Measurements from ENCODE around the gene ARMC2. TPM values are rescaled to one million over a fixed set of nuclear protein-coding genes. Genes with fewer than 3 reads are reported as not detected.
A peak's percentile ranks its signal among the peaks of the same experiment; 100 is the strongest.

ARMC2 gene
- total RNA-seq, 1 donor from 2014 or later: 0.26 TPM

- FAIRE-seq: no peak
- TF ChIP-seq CTCF (IDR thresholded peaks at IDR 0.05; ENCODE audit: insufficient read depth, low read length, severe bottlenecking): no peak
Observed at GRCh38 chr6:108801366-108801765, 46.9 kb upstream of the ARMC2 start.

GRCh38 chr6:108803982-108804490, 44.2 kb upstream of the ARMC2 start:
- Histone ChIP-seq H3K36me3 (ENCODE audit: control insufficient read depth, insufficient read depth, low read length) (no peaks in the 10 kb centered on the region), H3K27me3 (ENCODE audit: control insufficient read depth, insufficient read depth, low read length) (no peaks in the 10 kb centered on the region), H3K4me3 (ENCODE audit: low read depth, low read length) (no peak overlapping the region)
- FAIRE-seq (peak; percentile 83), DNase-seq (ENCODE audit: low read depth) (no peak)
- no peak for TF ChIP-seq CTCF (IDR thresholded peaks at IDR 0.05; ENCODE audit: insufficient read depth, low read length, severe bottlenecking)

More at GRCh38 chr6:108801366-108801765, 46.9 kb upstream of the ARMC2 start:
- H3K36me3 ChIP-seq (ENCODE audit: control insufficient read depth, insufficient read depth, low read length): no peaks in the 10 kb centered on the region
- DNase-seq (ENCODE audit: low read depth): no peak
- no peak overlapping the region for H3K4me3 ChIP-seq (ENCODE audit: low read depth, low read length)
- H3K27me3 ChIP-seq (ENCODE audit: control insufficient read depth, insufficient read depth, low read length): no peaks in the 10 kb centered on the region

GRCh38 chr6:108804956-108805355, 43.3 kb upstream of the ARMC2 start:
- Histone ChIP-seq H3K27me3 (ENCODE audit: control insufficient read depth, insufficient read depth, low read length) (no peaks in the 10 kb centered on the region), H3K4me3 (ENCODE audit: low read depth, low read length) (no peak overlapping the region), H3K36me3 (ENCODE audit: control insufficient read depth, insufficient read depth, low read length) (no peaks in the 10 kb centered on the region)
- DNase-seq (ENCODE audit: low read depth) (no peak), FAIRE-seq (peak; percentile 68)
- no peak for TF ChIP-seq CTCF (IDR thresholded peaks at IDR 0.05; ENCODE audit: insufficient read depth, low read length, severe bottlenecking)

- FAIRE-seq (no peak), DNase-seq (ENCODE audit: low read depth) (no peak)
- Histone ChIP-seq H3K36me3 (ENCODE audit: control insufficient read depth, insufficient read depth, low read length) (no peaks in the 10 kb centered on the region), H3K27me3 (ENCODE audit: control insufficient read depth, insufficient read depth, low read length) (no peaks in the 10 kb centered on the region), H3K4me3 (ENCODE audit: low read depth, low read length) (no peak overlapping the region)
- TF ChIP-seq CTCF (IDR thresholded peaks at IDR 0.05; ENCODE audit: insufficient read depth, low read length, severe bottlenecking): no peak
Observed at GRCh38 chr6:108805611-108806167, 42.5 kb upstream of the ARMC2 start.

- Histone ChIP-seq H3K36me3 (ENCODE audit: control insufficient read depth, insufficient read depth, low read length) (no peaks in the 10 kb centered on the region), H3K4me3 (ENCODE audit: low read depth, low read length) (no peak overlapping the region), H3K27me3 (ENCODE audit: control insufficient read depth, insufficient read depth, low read length) (no peaks in the 10 kb centered on the region)
- FAIRE-seq (peak; percentile 52), DNase-seq (ENCODE audit: low read depth) (no peak)
- TF ChIP-seq CTCF (IDR thresholded peaks at IDR 0.05; ENCODE audit: insufficient read depth, low read length, severe bottlenecking): no peak
Observed at GRCh38 chr6:108806171-108806570, 42.1 kb upstream of the ARMC2 start.

- DNase-seq (ENCODE audit: low read depth) (peak; percentile 72), FAIRE-seq (no peak)
- TF ChIP-seq CTCF (IDR thresholded peaks at IDR 0.05; ENCODE audit: insufficient read depth, low read length, severe bottlenecking): no peak
- no peaks in the 10 kb centered on the region for H3K36me3 ChIP-seq (ENCODE audit: control insufficient read depth, insufficient read depth, low read length)
- no peaks in the 10 kb centered on the region for H3K27me3 ChIP-seq (ENCODE audit: control insufficient read depth, insufficient read depth, low read length)
- no peak overlapping the region for H3K4me3 ChIP-seq (ENCODE audit: low read depth, low read length)
Observed at GRCh38 chr6:108806665-108807064, 41.6 kb upstream of the ARMC2 start.
